Measurements from ENCODE around the gene FOXL2NB. TPM values are rescaled to one million over a fixed set of nuclear protein-coding genes. Genes with fewer than 3 reads are reported as not detected.

Gene FOXL2NB
- total and polyA plus RNA-seq, 4 donors, result not detected

DNA sequence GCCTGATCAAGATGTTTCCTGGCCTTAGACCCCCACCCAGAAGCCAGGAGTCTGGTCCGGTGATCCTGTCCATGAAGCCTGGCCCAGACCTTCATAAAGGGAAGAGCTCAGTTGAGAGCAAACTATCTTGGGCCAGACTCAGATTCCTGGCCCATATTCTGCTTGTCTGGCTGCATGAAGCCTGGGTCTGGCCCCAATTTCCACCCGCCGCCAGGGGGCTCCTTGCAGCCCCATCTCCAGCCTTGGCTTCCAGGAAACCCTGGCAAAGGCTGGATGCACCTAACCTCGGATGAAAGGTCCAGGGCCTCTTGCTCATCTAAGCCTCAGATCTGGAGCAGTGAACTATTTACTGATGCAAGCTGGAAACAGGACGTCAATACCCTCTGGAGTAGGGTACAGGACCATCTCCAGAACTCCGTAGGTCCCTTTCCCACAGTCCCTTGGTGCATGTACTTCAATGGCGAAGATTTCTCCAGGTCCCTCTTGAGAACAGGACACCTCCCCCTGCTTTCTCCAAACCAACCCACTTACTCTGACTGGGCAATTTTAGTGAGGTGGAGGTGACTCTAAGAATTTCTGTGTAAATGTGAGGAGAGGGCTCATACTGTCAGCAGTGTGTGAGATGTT lies 5.6 kb upstream of the FOXL2NB start:
- intact Hi-C loops (cut with DNase I), result no loop called here
- Histone ChIP-seq H3K9me3 (ENCODE audit: control insufficient read depth, low read length) (no peaks in the 10 kb centered on the region), H3K27me3 (ENCODE audit: control insufficient read depth in 1 of 2, insufficient read depth in 2 of 2, low read length in 1 of 2) (peaks cover 0 to 2% of the 10 kb centered on the region in 2 donors), H3K36me3 (ENCODE audit: control insufficient read depth in 1 of 2, insufficient read depth in 2 of 2, low read length in 1 of 2) (no peaks in the 10 kb centered on the region), H3K4me3 (ENCODE audit: low read length in 2 of 2) (no peak overlapping the region), H3K4me1 (ENCODE audit: control insufficient read depth in 1 of 2, insufficient read depth in 2 of 2, low read length in 2 of 2) (peaks cover 0 to 2% of the 10 kb centered on the region in 2 donors), H3K27ac (ENCODE audit: low read depth in 1 of 2, low read length in 2 of 2) (no peak overlapping the region)
- no peak for ATAC-seq (ENCODE audit: low FRiP score)
- no peak for DNase-seq
- WGBS, 2 donors, result 78 to 85% methylated on average over 7 of the region's 7 CpGs

DNA sequence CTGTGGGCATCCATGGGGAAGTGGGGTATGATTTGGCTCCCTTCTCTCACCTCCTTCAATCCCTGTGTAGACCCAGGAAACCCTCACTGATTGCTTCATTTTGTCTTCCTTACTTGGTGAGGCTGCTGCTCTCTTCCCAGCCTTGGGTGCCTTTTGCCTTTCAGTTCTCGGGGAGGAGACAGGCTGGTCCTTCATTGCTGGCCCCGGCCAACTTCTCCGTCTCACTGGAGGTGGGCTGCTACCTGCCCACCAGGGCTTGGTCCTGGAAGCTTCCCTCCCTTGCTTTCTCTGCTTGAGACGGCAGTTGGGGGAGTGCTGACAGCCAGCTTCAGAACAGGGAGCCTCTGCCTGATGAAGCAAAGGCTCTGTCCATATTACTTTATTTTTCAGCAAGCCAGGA lies 4.7 kb upstream of the FOXL2NB start:
- WGBS, 2 donors, result 85 to 90% methylated on average over 4 of the region's 4 CpGs
- Histone ChIP-seq H3K27me3 (ENCODE audit: control insufficient read depth in 1 of 2, insufficient read depth in 2 of 2, low read length in 1 of 2) (peaks cover 0 to 2% of the 10 kb centered on the region in 2 donors), H3K9me3 (ENCODE audit: control insufficient read depth, low read length) (no peaks in the 10 kb centered on the region), H3K4me1 (ENCODE audit: control insufficient read depth in 1 of 2, insufficient read depth in 2 of 2, low read length in 2 of 2) (peaks cover 0 to 2% of the 10 kb centered on the region in 2 donors), H3K4me3 (ENCODE audit: low read length in 2 of 2) (no peak overlapping the region), H3K36me3 (ENCODE audit: control insufficient read depth in 1 of 2, insufficient read depth in 2 of 2, low read length in 1 of 2) (no peaks in the 10 kb centered on the region), H3K27ac (ENCODE audit: low read depth in 1 of 2, low read length in 2 of 2) (no peak overlapping the region)
- DNase-seq (no peak), ATAC-seq (ENCODE audit: low FRiP score) (no peak)
- intact Hi-C loops (cut with DNase I), result no loop called here

DNA sequence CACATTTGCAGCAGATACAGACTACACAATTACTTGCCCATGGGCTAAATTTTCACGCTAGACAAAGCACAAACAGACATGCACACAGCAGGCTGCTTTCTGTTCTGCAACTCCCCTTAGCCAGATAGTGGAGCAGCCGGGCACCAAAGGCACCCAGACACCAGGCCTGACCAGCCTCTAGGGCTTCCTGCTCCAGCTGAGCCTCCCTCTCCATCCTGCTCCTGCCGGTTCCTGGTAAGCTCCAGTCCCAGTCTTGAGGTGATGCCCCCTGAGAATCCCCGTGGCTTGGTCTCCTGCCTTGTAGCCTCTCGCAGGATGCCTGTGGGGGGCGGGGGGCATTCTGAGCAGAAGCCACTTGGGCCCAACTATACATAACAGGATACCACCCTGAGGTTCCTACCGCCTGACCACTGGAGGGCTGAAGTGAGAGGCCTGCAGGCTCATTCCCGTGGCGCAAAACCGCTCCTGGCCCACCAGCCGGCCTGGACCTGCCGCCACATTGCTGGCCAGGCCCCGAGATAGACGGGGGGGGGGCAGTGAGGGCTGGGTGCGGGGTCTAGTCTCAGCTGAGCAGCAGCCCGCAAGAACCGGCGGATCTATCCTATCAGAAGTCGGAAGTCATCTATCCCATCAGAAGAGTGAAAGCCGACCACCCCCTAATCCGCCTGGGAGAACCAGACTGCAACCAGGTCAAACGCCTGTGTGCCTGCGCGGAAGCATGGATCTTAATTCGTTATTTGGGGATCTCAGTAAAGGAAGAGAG lies 4.0 kb upstream of the FOXL2NB start:
- no peak for ATAC-seq (ENCODE audit: low FRiP score)
- Histone ChIP-seq H3K4me1 (ENCODE audit: control insufficient read depth in 1 of 2, insufficient read depth in 2 of 2, low read length in 2 of 2) (peaks cover 0 to 2% of the 10 kb centered on the region in 2 donors), H3K27ac (ENCODE audit: low read depth in 1 of 2, low read length in 2 of 2) (no peak overlapping the region), H3K27me3 (ENCODE audit: control insufficient read depth in 1 of 2, insufficient read depth in 2 of 2, low read length in 1 of 2) (peaks cover 0 to 2% of the 10 kb centered on the region in 2 donors), H3K36me3 (ENCODE audit: control insufficient read depth in 1 of 2, insufficient read depth in 2 of 2, low read length in 1 of 2) (no peaks in the 10 kb centered on the region), H3K4me3 (ENCODE audit: low read length in 2 of 2) (no peak overlapping the region), H3K9me3 (ENCODE audit: control insufficient read depth, low read length) (no peaks in the 10 kb centered on the region)
- DNase-seq, result no peak
- intact Hi-C loops (cut with DNase I), result no loop called here
- WGBS, 2 donors, result 42 to 50% methylated on average over 22 to 25 of the region's 25 CpGs

DNA sequence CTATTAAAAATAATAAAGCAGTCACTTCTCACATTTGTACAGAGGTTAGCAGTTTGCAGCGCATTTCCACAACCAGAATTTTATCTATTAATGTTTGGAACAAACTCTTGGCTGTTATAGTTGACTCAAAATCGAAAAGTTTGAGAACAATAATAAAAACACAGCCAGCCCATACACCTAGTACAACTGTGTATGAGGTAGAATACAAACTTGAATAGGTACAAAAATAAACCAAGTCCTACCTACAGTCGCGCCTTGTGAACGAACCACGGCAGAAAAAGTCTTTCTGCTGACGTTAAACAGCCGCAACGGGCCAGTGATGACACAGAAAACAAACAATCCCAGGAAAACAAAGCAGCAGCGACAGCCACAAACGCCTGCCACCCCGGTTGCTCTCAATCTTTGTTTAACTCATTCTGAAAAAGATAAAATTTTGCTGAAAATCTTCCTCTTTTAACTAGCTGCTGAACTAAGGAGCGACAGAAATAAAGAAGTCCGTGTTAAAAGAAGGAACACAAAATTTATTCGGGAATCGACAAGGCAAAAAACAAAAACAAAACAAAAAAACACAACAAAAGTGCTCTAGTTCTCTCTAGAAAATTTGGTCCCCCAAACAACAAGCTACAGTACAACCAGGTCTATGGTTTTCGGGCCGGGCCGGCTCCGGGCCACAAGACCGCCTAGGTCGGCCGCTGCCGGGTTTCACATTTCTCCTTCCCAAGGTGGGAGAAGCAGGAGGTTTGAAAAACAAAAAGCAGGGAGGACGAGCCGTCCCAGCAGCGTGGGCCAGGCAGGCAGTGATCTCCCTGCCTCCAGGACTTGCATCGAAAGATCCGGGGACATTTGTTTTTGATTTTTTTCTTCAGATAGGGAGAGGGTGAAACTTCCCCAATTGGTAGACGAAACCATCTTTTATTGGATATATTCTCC lies 3.0 kb upstream of the FOXL2NB start:
- Histone ChIP-seq H3K27ac (ENCODE audit: low read depth in 1 of 2, low read length in 2 of 2) (no peak overlapping the region), H3K4me1 (ENCODE audit: control insufficient read depth in 1 of 2, insufficient read depth in 2 of 2, low read length in 2 of 2) (peaks cover 0 to 2% of the 10 kb centered on the region in 2 donors), H3K9me3 (ENCODE audit: control insufficient read depth, low read length) (no peaks in the 10 kb centered on the region), H3K4me3 (ENCODE audit: low read length in 2 of 2) (no peak overlapping the region), H3K36me3 (ENCODE audit: control insufficient read depth in 1 of 2, insufficient read depth in 2 of 2, low read length in 1 of 2) (no peaks in the 10 kb centered on the region), H3K27me3 (ENCODE audit: control insufficient read depth in 1 of 2, insufficient read depth in 2 of 2, low read length in 1 of 2) (peaks cover 0 to 2% of the 10 kb centered on the region in 2 donors)
- no peak for ATAC-seq (ENCODE audit: low FRiP score)
- DNase-seq, result peak in 1 of 2 donors; percentile 54
- 26 to 35% methylated on average over 30 of the region's 30 CpGs for WGBS, 2 donors
- intact Hi-C loops (cut with DNase I), result no loop called here

DNA sequence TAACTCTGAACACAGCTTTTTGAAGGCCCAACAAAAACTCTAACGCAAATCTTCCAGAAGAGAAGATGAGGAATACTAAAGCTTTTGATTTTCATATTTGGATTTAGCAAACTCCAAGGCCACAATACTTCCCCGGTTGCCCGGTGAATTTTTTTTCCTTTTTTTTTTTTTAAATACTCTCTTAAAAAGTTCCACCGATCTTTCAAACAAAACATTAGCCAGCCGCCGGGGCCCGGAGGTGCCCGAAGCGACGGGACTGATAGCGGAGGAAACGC lies 2.4 kb upstream of the FOXL2NB start:
- Histone ChIP-seq H3K36me3 (ENCODE audit: control insufficient read depth in 1 of 2, insufficient read depth in 2 of 2, low read length in 1 of 2) (no peaks in the 10 kb centered on the region), H3K4me3 (ENCODE audit: low read length in 2 of 2) (no peak overlapping the region), H3K27me3 (ENCODE audit: control insufficient read depth in 1 of 2, insufficient read depth in 2 of 2, low read length in 1 of 2) (peaks cover 0 to 2% of the 10 kb centered on the region in 2 donors), H3K27ac (ENCODE audit: low read depth in 1 of 2, low read length in 2 of 2) (no peak overlapping the region), H3K9me3 (ENCODE audit: control insufficient read depth, low read length) (no peaks in the 10 kb centered on the region), H3K4me1 (ENCODE audit: control insufficient read depth in 1 of 2, insufficient read depth in 2 of 2, low read length in 2 of 2) (peaks cover 0 to 2% of the 10 kb centered on the region in 2 donors)
- DNase-seq (no peak), ATAC-seq (ENCODE audit: low FRiP score) (no peak)
- 19 to 21% methylated on average over 12 of the region's 12 CpGs for WGBS, 2 donors
- intact Hi-C loops (cut with DNase I), result no loop called here

DNA sequence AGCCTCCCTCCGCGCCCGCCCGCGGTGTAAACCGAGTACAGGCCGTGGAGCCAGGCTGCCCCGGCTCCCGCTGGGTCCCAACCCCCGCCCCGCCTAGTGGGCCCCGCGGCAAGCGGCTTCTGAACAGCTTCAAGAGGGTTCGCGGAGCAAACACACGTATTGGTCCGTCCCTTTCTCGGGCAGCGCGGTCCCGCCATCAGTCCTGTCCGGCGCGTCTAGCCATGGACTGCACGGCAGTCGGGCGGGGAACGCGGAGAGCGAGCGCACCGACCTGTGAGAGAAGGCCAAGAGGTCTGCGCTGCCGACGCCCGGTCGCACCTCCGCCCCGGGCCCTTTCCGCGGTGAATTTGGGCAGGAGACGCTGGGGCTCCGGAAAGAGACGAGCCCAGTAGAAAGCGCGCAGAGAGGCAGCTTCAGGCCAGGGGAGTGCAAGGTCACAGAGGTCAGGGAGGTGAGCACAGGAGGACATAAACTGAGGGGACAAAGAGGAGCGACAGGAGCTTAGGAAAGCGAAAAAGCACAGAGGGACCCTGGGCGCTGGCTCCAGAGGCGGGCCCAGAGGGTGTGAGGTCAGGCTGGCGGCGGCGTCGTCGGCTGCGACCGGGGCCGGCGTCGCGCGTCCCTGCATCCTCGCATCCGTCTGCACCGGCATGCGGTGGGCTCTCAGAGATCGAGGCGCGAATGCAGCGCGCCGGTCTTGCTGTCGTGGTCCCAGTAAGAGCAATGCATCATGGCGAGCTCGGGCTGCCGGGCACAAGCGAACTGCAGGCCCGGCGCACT lies 1.9 kb upstream of the FOXL2NB start:
- 5% methylated on average over 78 to 80 of the region's 80 CpGs for WGBS, 2 donors
- intact Hi-C loops (cut with DNase I), result no loop called here
- no peak for ATAC-seq (ENCODE audit: low FRiP score)
- no peak overlapping the region for H3K27ac ChIP-seq (ENCODE audit: low read depth in 1 of 2, low read length in 2 of 2)
- H3K4me1 ChIP-seq (ENCODE audit: control insufficient read depth in 1 of 2, insufficient read depth in 2 of 2, low read length in 2 of 2), result peaks cover 0 to 2% of the 10 kb centered on the region in 2 donors
- peak overlapping the region; percentile 23 to 28 for H3K4me3 ChIP-seq (ENCODE audit: low read length in 2 of 2)
- no peaks in the 10 kb centered on the region for H3K36me3 ChIP-seq (ENCODE audit: control insufficient read depth in 1 of 2, insufficient read depth in 2 of 2, low read length in 1 of 2)
- no peaks in the 10 kb centered on the region for H3K9me3 ChIP-seq (ENCODE audit: control insufficient read depth, low read length)
- no peak for DNase-seq
- peaks cover 0 to 2% of the 10 kb centered on the region in 2 donors for H3K27me3 ChIP-seq (ENCODE audit: control insufficient read depth in 1 of 2, insufficient read depth in 2 of 2, low read length in 1 of 2)

DNA sequence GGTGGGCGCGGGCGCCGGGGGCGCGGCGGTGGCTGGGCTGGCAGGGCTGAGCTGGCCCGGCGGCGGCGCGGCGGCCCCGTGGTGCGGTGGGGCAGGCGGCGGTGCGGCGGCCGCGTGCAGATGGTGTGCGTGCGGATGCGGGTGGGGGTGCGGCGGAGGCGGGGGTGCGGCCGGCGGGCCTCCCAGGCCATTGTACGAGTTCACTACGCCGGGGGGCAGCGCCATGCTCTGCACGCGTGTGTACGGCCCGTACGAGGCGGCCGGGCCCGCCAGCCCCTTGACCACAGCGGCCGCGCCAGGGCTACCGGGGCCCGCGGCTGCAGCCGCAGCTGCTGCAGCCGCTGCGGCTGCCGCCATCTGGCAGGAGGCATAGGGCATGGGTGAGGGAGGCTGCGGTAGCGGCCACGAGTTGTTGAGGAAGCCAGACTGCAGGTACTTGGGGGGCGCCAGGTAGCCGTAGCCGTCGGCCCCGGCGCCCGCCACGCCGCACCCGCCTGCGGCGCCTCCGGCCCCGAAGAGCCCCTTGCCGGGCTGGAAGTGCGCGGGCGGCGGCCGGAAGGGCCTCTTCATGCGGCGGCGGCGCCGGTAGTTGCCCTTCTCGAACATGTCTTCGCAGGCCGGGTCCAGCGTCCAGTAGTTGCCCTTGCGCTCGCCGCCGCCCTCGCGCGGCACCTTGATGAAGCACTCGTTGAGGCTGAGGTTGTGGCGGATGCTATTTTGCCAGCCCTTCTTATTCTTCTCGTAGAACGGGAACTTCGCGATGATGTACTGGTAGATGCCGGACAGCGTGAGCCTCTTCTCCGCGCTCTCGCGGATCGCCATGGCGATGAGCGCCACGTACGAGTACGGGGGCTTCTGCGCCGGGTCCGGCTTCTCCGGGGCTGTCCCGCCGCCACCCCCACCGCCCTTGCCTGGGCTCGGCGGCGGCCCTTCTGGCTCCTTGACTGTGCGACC lies 1.0 kb upstream of the FOXL2NB start:
- DNase-seq (no peak), ATAC-seq (ENCODE audit: low FRiP score) (no peak)
- Histone ChIP-seq H3K27ac (ENCODE audit: low read depth in 1 of 2, low read length in 2 of 2) (no peak overlapping the region), H3K27me3 (ENCODE audit: control insufficient read depth in 1 of 2, insufficient read depth in 2 of 2, low read length in 1 of 2) (peaks cover 0 to 2% of the 10 kb centered on the region in 2 donors), H3K36me3 (ENCODE audit: control insufficient read depth in 1 of 2, insufficient read depth in 2 of 2, low read length in 1 of 2) (no peaks in the 10 kb centered on the region), H3K9me3 (ENCODE audit: control insufficient read depth, low read length) (no peaks in the 10 kb centered on the region), H3K4me3 (ENCODE audit: low read length in 2 of 2) (peak overlapping the region; percentile 28 to 51), H3K4me1 (ENCODE audit: control insufficient read depth in 1 of 2, insufficient read depth in 2 of 2, low read length in 2 of 2) (peaks cover 0 to 2% of the 10 kb centered on the region in 2 donors)
- WGBS, 2 donors, result 1 to 2% methylated on average over 82 to 120 of the region's 120 CpGs
- intact Hi-C loops (cut with DNase I), result no loop called here
